PC-9 (cell line): Measurements from ENCODE around the gene HMGN4. TPM values are rescaled to one million over a fixed set of nuclear protein-coding genes. Genes with fewer than 3 reads are reported as not detected.
"Not testable (repeated sequence)": the region's sequence is repeated elsewhere in the genome, so short reads cannot be mapped to it uniquely, and the experiment has no call there.

Experiments
- BruUV-seq: library from RNA; stranded (reverse); fragments of 400-500 nt; replicated peaks from 2 replicates; lab custom pipeline; 2021; lab: Mats Ljungman, UMichigan
- CTCF ChIA-PET: fragments of 300-600 bp; sonication (Branson Sonifier 250); formaldehyde crosslinking; loops from one replicate; lab custom pipeline; 2022; ENCODE audit warnings: antibody characterized with exemption; lab: Charles Lee
- POLR2A ChIA-PET: fragments of 300-600 bp; sonication (Branson Sonifier 250); formaldehyde crosslinking; loops from one replicate; lab custom pipeline; 2022; ENCODE audit warnings: antibody characterized with exemption; ENCODE audit not compliant: unreplicated experiment; lab: Charles Lee
- DNase-seq, 2 experiments: peaks; one replicate each; pipeline versions ENCODE4 v3.0.0 to v3.0.0-alpha.2; 2015 to 2022; ENCODE audit warnings: mixed read lengths in 1 of 2
- H2AFZ ChIP-seq: fragments of 200-600 bp; sonication (generic); 2 replicates; pipeline ENCODE4 v1.8.1; 2017; ENCODE audit warnings: antibody characterized with exemption
- H3F3A ChIP-seq: fragments of 200-600 bp; sonication (generic); 2 replicates; pipeline ENCODE4 v1.8.1; 2017; ENCODE audit warnings: antibody characterized with exemption, mild to moderate bottlenecking, low read depth; ENCODE audit not compliant: insufficient read depth
- H3K27ac ChIP-seq: fragments of 200-600 bp; sonication (generic); 2 replicates; pipeline ENCODE4 v1.6.1; 2016; ENCODE audit warnings: mixed run types
- H3K27me3 ChIP-seq: fragments of 200-600 bp; sonication (generic); 2 replicates; pipeline ENCODE4 v1.6.1; 2016; ENCODE audit warnings: low read depth, mixed run types; ENCODE audit not compliant: insufficient read depth
- H3K36me3 ChIP-seq: fragments of 200-600 bp; sonication (generic); 2 replicates; pipeline ENCODE4 v1.6.1; 2016; ENCODE audit warnings: low read depth, mixed run types
- H3K4me1 ChIP-seq: fragments of 200-600 bp; sonication (generic); replicated peaks from 2 replicates; pipeline ENCODE4 v1.6.1; 2016; ENCODE audit warnings: mixed run types; ENCODE audit not compliant: insufficient read depth
- H3K4me2 ChIP-seq: fragments of 200-600 bp; sonication (generic); 2 replicates; pipeline ENCODE4 v1.6.1; 2017; ENCODE audit warnings: mixed run types
- H3K4me3 ChIP-seq: fragments of 200-600 bp; sonication (generic); 2 replicates; pipeline ENCODE4 v1.6.1; 2016; ENCODE audit warnings: mixed run types
- H3K79me2 ChIP-seq: fragments of 200-600 bp; sonication (generic); 2 replicates; pipeline ENCODE4 v1.6.1; 2017; ENCODE audit warnings: low read depth, mixed run types
- H3K9me2 ChIP-seq: fragments of 200-600 bp; sonication (generic); 2 replicates; pipeline ENCODE4 v1.8.1; 2017; ENCODE audit warnings: mild to moderate bottlenecking; ENCODE audit not compliant: insufficient read depth
- H3K9me3 ChIP-seq: fragments of 200-600 bp; sonication (generic); 2 replicates; pipeline ENCODE4 v1.8.1; 2016; ENCODE audit warnings: low read depth; ENCODE audit not compliant: insufficient read depth
- H4K20me1 ChIP-seq: fragments of 200-600 bp; sonication (generic); 2 replicates; pipeline ENCODE4 v1.8.1; 2017; ENCODE audit not compliant: insufficient read depth
- EZH2 ChIP-seq: fragments of 200-600 bp; sonication (generic); IDR thresholded peaks from 2 replicates; pipeline ENCODE4 v1.8.0; 2017; ENCODE audit warnings: antibody characterized with exemption, low read depth
- intact Hi-C: fragments of 100-400 bp; cut with micrococcal nuclease; formaldehyde crosslinking; loops from one replicate; pipeline ENCODE4 v1.10.0; 2022; ENCODE audit not compliant: unreplicated experiment
- total RNA-seq: library from RNA; stranded (reverse); gene quantifications from 2 replicates; pipeline ENCODE4 v1.2.3, GENCODE V29; 2021
- TF ChIP-seq, protein P1 (sequence below): fragments of 200-600 bp; sonication (generic); conservative IDR thresholded peaks from 2 replicates; pipeline ENCODE4 v1.6.1; 2017; ENCODE audit warnings: mixed run types, antibody characterized with exemption, mild to moderate bottlenecking, moderate library complexity

HMGN4 gene
- total RNA-seq, 1 experiment from 2014 or later, result 86.9 TPM

DNA sequence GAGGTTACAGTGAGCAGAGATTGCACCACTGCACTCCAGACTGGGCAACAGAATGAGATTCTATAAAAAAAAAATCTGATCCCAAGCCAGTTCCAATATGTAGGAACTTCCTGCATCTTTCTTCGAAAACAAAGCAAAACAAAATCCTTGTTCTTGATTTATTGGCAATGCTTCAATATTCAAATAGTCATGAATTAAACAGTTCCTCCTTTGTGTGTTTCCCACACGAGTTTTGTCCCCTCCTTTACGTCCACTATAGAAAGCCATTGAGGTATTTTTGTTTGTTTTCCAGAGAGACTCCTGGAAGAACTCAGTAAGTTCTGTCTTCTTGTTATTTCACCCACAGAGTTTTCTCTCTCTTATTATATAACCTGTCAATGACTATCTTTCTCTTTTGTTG is 30.5 kb upstream of the HMGN4 start:
- BruUV-seq, result no TSS peak
- Histone ChIP-seq H3K36me3 (no peaks in the 10 kb centered on the region), H3F3A (0 out of 2 replicates have a peak, but pooled peaks cover 3% of the 10 kb centered on the region), H3K4me3 (no peak overlapping the region), H3K4me2 (no peak overlapping the region), H4K20me1 (no peaks in the 10 kb centered on the region), H3K27ac (no peak overlapping the region), H3K9me2 (no peaks in the 10 kb centered on the region), H2AFZ (no peak overlapping the region), H3K79me2 (no peaks in the 10 kb centered on the region), H3K4me1 (no peaks in the 10 kb centered on the region), H3K27me3 (no peaks in the 10 kb centered on the region), H3K9me3 (no peaks in the 10 kb centered on the region)
- ChIA-PET POLR2A (no interaction called here), CTCF (no interaction called here)
- no peak for DNase-seq
- intact Hi-C loops, result no loop called here
- TF ChIP-seq, protein P1, sequence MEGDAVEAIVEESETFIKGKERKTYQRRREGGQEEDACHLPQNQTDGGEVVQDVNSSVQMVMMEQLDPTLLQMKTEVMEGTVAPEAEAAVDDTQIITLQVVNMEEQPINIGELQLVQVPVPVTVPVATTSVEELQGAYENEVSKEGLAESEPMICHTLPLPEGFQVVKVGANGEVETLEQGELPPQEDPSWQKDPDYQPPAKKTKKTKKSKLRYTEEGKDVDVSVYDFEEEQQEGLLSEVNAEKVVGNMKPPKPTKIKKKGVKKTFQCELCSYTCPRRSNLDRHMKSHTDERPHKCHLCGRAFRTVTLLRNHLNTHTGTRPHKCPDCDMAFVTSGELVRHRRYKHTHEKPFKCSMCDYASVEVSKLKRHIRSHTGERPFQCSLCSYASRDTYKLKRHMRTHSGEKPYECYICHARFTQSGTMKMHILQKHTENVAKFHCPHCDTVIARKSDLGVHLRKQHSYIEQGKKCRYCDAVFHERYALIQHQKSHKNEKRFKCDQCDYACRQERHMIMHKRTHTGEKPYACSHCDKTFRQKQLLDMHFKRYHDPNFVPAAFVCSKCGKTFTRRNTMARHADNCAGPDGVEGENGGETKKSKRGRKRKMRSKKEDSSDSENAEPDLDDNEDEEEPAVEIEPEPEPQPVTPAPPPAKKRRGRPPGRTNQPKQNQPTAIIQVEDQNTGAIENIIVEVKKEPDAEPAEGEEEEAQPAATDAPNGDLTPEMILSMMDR, result no peak
- no peak for TF ChIP-seq EZH2

DNA sequence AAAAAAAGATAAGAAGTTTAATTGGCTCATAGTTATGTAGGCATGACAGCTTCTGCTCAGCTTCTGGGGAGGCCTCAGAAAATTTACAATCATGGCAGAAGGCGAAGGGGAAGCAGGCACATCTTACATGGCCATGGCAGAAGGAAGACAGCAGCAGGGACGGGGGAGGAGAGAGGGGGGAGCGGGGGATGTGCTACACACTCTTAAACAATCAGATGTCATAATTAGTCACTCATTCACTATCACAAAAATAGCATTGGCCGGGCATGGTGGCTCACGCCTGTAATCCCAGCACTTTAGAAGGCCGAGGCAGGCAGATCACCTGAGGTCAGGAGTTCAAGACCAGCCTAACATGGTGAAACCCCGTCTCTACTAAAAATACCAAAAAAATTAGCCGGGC is 27.1 kb upstream of the HMGN4 start:
- CTCF ChIA-PET, BruUV-seq, POLR2A ChIA-PET: not testable (repeated sequence)

DNA sequence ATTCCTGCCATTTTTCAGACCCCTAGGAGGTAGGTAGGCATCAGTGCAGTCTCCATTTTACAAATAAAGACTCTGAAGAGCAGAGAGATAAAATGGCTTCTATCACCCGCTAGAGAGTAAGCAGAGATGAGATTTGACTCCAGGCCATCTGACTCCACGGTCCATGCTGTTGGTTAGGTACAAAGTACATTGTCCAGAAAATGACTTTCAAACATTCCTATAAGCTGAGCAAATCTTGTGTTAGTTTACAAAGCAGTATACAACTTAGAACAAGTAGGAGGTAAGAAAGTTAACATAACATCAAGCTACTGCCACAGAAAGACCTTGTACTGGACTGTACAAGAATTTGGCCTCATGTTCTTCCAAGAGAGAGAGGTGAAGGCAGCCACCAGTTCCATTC is 23.2 kb upstream of the HMGN4 start:
- no TSS peak for BruUV-seq
- no peak overlapping the region for H2AFZ ChIP-seq
- H3K4me2 ChIP-seq, result no peak overlapping the region
- H4K20me1 ChIP-seq, result no peaks in the 10 kb centered on the region
- TF ChIP-seq, protein P1, result no peak
- TF ChIP-seq EZH2, result no peak
- H3F3A ChIP-seq, result no peaks in the 10 kb centered on the region; the same call in 1 of the 2 replicates
- intact Hi-C loops, result no loop called here
- no peaks in the 10 kb centered on the region for H3K27me3 ChIP-seq
- H3K27ac ChIP-seq, result no peak overlapping the region
- no peak for DNase-seq
- no peaks in the 10 kb centered on the region for H3K79me2 ChIP-seq
- H3K36me3 ChIP-seq, result no peaks in the 10 kb centered on the region
- H3K9me3 ChIP-seq, result no peaks in the 10 kb centered on the region
- H3K4me1 ChIP-seq, result peaks cover 2% of the 10 kb centered on the region
- POLR2A ChIA-PET, result no interaction called here
- CTCF ChIA-PET, result interaction anchor here (0.6 kb wide), 1 partner anchor 9 kb away, joined by 3 read pairs; no protein-coding TSS in a partner anchor
- no peak overlapping the region for H3K4me3 ChIP-seq
- H3K9me2 ChIP-seq, result no peaks in the 10 kb centered on the region

More for the DNA sequence above, 27.1 kb upstream of the HMGN4 start:
- intact Hi-C loops, H3K4me1 ChIP-seq, H3K36me3 ChIP-seq, H3K27me3 ChIP-seq, H4K20me1 ChIP-seq, H3K4me2 ChIP-seq, H3K27ac ChIP-seq, H3K9me3 ChIP-seq, H3K9me2 ChIP-seq, H3K4me3 ChIP-seq, DNase-seq, H3F3A ChIP-seq, H3K79me2 ChIP-seq, H2AFZ ChIP-seq: not testable (repeated sequence)
